Measurements from ENCODE around the gene MED9.
A peak's percentile ranks its signal among the peaks of the same experiment; 100 is the strongest.

The MED9 gene

DNA sequence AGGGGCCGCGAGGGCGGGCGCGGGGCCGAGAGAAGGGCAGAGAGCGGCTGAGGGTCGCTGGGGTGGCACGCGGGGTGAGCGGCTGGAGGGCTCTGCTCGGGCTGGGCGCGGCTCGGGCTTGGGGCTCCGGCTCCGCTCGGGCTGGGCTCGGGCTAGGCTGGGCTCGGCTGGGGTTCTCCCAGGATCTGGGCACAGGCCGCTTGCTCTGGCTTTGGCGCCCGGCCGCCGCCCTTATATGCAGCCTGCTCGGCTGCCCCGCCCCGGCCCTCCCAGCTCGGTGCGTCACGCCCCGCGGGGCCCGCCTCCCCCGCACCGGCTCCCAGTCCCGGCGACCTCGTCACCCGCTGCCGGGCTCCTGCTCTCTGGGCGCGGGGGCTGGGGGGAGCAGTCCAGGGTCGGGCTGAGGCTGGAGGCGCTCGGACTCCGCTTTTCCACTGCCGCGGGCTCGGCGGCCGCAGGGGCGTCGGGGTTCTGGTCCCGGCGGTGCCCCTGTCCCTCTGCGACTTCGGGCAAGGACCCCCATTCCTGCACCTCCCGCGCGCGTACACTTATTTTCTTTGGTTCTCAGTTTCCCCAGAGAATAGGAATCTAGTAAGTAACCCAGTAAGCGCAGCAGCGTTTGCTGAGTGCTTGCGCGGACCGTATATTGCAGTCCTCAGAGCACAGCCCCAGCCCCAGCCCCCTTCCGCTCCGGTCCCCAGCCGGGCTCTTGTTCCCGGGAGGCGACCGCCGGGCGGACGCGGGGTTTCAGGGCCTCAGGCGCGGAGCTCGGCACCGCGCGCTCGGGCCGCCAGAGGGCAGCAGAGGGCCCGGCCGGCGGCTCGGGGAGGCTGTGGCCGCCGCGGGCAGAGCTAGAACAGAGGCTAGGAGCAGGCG lies 19.6 kb downstream of the MED9 start, which contains the start of gene RASD1:
Gene RASD1, minus strand, starts transcription at position 207 of the 876 bp plus-strand sequence. CDS start 214 bp downstream, outside the sequence.
- TF ChIP-seq, protein P1, sequence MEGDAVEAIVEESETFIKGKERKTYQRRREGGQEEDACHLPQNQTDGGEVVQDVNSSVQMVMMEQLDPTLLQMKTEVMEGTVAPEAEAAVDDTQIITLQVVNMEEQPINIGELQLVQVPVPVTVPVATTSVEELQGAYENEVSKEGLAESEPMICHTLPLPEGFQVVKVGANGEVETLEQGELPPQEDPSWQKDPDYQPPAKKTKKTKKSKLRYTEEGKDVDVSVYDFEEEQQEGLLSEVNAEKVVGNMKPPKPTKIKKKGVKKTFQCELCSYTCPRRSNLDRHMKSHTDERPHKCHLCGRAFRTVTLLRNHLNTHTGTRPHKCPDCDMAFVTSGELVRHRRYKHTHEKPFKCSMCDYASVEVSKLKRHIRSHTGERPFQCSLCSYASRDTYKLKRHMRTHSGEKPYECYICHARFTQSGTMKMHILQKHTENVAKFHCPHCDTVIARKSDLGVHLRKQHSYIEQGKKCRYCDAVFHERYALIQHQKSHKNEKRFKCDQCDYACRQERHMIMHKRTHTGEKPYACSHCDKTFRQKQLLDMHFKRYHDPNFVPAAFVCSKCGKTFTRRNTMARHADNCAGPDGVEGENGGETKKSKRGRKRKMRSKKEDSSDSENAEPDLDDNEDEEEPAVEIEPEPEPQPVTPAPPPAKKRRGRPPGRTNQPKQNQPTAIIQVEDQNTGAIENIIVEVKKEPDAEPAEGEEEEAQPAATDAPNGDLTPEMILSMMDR (IDR thresholded peaks at IDR 0.05; ENCODE audit: low read depth, low read length, missing control alignments) = peak; percentile 69
- H3K4me3 ChIP-seq (replicated peaks; ENCODE audit: low read depth, low read length) = peak within 1 kb of the TSS; percentile 49
- no peak for DNase-seq (ENCODE audit: extremely low read depth, low read depth)

DNA sequence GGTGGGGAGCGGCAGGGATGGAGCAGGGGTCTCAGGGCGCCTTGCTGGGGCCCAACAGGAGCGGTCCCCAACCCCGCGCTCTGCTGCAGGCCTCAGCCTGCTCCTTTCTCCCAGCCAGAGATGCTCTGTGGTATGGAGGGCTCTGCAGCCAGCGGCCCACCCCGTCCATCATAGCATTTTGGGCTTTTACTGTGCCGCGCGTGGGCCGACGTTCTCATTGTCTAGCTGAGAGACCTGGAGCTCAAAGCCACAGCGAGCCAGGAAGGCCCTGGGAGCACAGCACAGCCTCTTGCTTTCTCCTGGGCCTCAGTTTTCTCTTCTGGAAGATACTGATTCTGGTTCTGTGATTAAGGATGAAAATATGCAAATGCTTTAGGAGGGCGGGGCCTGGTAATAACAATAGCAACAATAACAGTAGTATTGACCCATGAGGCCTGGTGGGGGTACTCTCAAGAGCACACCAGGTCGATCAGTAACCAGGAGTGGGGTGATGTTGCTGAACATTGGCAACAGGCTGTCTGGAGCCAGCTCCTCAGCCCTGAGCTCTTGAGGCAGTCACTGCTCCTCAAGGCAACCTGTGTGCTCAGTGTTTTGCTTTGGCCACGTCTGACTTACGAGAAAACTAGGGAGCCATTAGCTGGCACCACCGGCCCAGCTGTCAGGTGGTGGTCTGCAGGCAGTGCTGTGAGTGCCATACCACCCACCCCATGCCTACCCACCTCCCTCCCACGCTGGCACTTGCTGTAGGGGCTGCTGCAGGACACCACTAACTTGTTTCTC lies 20.5 kb downstream of the MED9 start:
- DNase-seq (ENCODE audit: extremely low read depth, low read depth) = no peak
- H3K4me3 ChIP-seq (replicated peaks; ENCODE audit: low read depth, low read length) = no peak overlapping the region
- TF ChIP-seq, protein P1 (IDR thresholded peaks at IDR 0.05; ENCODE audit: low read depth, low read length, missing control alignments) = no peak

DNA sequence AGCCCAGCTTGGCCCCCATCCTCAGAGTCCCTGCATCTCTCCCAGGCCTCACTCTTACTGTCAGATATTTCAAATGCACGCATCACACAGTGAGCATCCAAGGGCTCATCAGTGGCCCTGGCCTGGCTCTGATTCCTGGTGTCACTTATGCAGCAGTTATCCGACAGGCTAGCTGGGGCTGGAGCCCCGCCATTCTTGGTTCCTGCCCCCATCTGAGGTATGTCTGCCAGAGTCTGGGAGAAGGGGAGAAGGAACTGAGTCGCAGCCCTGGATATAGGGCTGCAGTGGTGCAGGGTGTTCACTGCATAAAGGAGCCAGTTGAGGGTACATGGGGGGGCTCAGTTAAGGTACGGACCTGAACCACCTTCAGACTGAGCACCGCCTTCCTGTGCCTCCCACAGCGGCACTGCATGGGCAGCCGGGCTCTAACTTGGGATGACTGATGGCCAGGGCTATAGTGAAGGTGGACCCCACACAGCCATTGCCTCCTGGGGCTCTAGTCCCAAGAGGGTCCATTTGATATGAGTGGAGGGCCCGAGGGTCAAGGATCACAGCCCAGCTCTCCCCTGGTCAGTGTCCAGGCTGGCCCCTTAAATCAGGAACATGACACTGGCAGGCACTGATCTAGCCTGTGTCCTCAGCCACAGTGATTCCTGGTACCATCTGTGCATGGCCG lies 21.2 kb downstream of the MED9 start:
- DNase-seq (ENCODE audit: extremely low read depth, low read depth) = no peak
- no peak overlapping the region for H3K4me3 ChIP-seq (replicated peaks; ENCODE audit: low read depth, low read length)
- TF ChIP-seq, protein P1 (IDR thresholded peaks at IDR 0.05; ENCODE audit: low read depth, low read length, missing control alignments) = no peak

DNA sequence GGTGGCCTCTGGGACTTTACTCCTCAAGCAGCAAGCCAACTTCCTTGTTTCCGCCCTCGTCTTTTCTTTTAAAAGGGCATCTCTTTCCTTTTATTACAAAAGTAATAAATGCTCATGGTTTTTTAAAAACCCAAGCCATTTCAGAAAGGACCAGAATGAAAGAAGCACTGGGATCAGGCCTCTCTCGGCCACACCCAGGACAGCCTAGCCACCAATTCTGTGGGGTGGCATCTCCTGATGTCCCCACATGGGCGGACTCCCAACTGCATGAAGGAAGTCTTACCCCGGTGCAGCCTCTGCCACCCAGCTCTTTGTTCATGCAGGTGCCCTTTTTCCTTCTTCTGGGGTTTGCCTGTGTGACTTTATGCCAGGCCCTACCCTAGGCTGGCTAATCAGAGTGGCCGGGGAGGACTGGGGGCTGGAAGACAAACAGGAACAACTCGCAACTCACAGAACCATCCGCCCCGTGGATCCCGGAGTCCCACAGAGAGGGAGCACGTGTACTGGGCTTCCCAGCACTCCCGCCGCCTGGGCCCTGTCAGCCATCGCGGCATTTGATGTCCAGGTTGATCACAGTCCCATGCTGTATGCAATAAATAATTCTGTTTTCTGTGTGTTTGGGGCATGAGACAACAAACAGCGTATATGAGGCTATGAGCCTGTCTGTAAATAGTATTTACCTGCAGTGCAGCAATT lies 22.0 kb downstream of the MED9 start:
- TF ChIP-seq, protein P1 (IDR thresholded peaks at IDR 0.05; ENCODE audit: low read depth, low read length, missing control alignments) = no peak
- DNase-seq (ENCODE audit: extremely low read depth, low read depth) = no peak
- H3K4me3 ChIP-seq (replicated peaks; ENCODE audit: low read depth, low read length) = no peak overlapping the region

DNA sequence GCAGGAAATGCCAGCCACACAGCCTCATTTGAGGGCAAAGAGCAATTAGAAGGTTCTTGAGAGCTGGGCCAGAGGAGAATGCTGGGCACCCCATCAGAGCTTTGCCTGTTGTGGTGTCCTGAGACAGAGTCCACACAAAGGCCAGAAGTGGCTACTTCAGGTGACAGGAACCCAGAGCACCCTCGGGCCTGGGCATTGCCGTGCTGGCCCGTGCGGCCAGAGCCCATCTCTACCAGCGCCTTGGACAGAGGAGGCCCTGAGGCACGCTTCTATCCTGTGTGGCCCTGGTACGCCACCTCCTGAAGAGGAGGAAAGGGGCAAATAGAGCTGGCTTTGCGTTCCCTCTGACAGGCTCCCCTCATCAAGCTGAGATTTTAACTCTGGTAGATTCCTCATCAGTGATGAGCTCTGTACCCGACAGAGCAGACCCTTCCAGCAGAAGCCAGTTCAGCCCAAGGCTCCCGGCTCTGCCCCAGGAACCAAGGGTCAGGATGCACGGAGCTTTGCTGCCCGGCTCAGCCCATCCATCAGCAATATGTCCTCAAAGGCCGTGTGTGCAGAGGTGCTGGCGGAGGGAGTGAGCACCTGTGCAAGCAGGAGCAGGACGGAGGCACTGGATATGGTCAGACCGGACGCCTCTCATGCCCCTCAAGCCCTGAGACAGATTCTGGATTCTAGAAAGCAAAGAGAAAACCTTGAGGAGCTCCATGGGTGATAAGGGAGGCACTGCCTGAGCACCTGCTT lies 22.8 kb downstream of the MED9 start:
- DNase-seq (ENCODE audit: extremely low read depth, low read depth) = no peak
- TF ChIP-seq, protein P1 (IDR thresholded peaks at IDR 0.05; ENCODE audit: low read depth, low read length, missing control alignments) = no peak
- H3K4me3 ChIP-seq (replicated peaks; ENCODE audit: low read depth, low read length) = no peak overlapping the region

Measured in HFF-Myc (cell line).